Stimulated activated CD4-positive, alpha-beta T cell treated with anti-CD3 and anti-CD28 coated beads, Interleukin-1b, Interleukin-23, amount 100 ng/mL, for 4 hours (primary cell): ENCODE data around the gene CCDC69.

Experiments used
- DNase-seq, 2 donors: peaks; one replicate each; pipeline ENCODE4 v3.0.0-alpha.2; 2020; ENCODE audit warnings: low read depth in 2 of 2

The CCDC69 gene

GRCh38 chr5:151142933-151143332 is 81.0 kb downstream of the CCDC69 start:
- no peak for DNase-seq

DNA sequence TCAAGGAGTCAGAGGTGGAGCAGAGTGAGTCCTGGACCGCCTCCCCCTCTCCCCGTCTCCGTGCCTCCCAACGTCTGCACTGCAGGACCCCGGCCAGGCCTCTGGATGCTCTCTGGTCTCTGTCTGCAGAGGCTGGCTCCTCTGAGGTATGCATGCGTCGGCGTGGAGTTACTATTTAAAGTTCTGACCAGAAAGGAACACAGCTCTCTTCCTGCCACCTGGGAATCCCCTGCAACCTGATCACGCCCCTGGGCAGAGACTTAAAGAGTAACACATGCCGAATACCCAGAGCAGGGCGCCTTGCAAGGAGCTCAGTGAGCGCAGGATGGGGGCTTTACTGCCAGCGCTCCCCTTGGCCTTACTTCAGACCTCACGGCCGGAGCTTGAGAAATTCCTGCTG is 82.4 kb downstream of the CCDC69 start:
- DNase-seq: no peak

DNA sequence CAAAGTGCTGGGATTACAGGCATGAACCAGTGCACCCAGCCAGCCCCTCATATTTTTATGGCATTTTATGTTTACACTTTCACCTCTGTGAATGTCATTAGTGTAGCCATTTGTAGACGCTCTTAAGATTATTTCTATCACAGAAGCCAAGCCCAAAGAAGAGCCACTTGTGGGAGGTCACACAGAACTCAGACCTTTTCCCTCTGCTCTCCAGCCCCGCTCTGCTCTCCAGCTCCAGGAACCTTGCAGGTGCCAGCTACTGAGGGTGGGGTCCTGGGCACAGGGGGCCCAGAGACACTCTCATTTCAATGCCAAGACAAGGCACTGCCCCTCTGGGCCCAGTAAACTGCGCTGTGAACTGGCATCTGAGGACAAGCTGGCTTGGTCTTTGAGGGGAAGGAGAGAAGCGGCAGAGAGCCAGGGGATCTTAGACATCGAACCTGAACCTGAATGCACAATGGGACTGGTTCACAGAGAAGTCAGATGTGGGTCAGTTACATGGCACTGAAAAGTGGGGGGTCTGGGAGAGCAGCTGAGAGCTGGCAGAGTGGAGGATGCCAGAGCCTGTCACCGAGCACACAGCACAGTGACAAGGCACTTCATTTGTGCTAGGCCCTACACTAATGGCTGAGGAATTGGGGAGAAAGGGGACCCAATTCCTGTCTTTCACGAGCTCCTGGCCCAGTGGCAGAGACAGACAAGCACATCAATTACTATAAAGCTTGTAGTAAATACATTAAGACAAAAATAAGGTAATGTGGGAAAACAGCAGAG is 83.0 kb downstream of the CCDC69 start:
- DNase-seq: no peak

DNA sequence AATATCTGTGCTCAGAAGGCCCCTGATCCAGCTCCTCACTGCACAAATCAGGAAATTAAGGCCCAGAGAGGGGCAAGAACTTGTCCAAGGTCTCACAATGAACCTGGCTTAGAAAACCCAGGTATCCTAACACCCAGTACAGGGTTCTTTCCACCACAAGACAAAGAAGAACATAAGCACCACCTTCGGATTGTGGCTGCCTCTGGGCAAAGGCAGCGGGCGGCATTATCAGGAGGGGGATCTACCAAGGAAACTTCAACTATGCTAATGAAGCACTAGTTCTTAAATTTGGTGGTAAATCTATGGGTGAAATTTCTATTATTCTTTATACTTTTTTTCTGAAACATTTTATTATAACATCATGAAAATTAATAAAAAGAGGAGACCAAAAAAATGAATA is 84.2 kb downstream of the CCDC69 start:
- no peak for DNase-seq

- no peak for DNase-seq
Measured at GRCh38 chr5:151139015-151139414, 84.9 kb downstream of the CCDC69 start.

DNA sequence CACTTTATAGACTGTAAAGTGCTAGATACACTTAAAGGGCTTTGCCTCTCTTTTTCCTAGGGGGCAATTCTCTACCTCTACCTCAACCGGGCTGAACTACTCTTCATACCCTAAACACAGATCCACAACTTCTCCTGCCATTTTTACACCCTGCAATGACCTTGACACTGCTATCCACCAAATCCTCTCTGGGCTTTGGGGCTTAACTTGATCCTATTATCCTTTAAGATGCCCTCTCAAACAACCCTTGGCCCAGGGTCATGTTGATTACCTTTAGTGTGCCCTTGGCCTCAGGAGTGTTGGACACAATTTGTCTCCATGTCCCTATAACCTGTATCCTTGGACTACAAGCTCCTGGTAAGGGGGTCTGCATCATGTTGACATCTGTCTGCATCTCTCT is 85.8 kb downstream of the CCDC69 start:
- DNase-seq: no peak

DNA sequence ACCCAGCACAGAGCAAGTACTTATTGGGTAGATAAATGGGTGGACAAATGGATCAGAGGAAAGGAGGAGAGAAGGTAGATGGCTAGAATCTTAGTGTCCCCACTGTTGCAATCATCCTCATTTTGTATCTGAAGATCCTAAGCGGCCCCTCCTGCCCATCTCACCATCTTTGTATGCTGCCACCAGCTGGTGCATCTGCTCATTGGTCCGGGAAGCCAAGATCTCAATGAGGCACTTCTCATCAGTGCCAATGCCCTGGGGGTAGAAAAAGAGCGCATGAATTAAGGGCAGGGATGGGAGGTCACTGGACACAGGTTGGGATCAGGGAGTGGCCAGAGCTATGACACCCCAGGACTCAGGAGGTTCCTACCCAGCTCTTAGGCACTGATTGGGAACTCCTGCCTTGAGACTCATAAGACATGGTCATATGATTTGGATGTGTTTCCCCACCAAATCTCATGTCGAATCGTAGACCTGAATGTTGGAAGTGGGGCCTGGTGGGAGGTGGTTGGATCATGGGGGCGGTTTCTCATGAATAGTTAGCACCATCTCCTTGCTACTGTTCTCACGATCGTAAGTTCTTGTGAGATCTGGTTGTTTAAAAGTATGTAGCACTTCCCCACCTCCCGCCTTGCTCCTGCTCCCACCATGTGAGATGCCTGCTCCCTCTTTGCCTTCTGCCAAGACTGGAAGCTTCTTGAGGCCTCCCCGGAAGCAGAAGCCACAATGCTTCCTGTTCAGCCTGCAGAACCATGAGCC is 86.6 kb downstream of the CCDC69 start:
- DNase-seq: no peak

GRCh38 chr5:151134228-151134627 is 89.7 kb downstream of the CCDC69 start:
- DNase-seq: no peak

DNA sequence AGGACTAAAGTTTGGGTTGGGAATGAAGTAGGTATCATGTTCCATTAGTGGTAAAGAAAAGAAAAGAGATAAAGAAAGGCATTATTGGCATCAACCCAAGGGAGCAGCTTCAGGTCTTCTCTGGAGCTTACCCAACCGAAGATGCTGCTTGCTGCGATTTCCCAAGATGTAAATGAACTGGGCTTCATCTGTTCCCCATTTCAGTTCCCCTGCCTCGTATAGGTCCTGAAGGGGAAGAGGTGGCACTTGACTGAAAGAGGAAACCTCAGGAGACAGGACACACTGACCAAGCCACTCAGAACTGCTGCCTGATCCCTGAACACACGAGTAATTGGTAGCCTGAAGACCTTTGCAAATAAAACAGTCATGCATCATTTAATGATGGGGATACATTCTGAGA is 90.9 kb downstream of the CCDC69 start:
- DNase-seq: no peak
